ENCODE results near the gene TRHDE. TPM values are rescaled to one million over a fixed set of nuclear protein-coding genes. Genes with fewer than 3 reads are reported as not detected.
"Not testable (repeated sequence)": the region's sequence is repeated elsewhere in the genome, so short reads cannot be mapped to it uniquely, and the experiment has no call there.

The TRHDE gene
- total RNA-seq, 1 donor from 2014 or later, result not detected

GRCh38 chr12:72509891-72510290 lies 237.7 kb downstream of the TRHDE start:
- intact Hi-C loops (cut with micrococcal nuclease), result no loop called here

GRCh38 chr12:72510772-72511171 lies 238.6 kb downstream of the TRHDE start:
- intact Hi-C loops (cut with micrococcal nuclease), result no loop called here

- intact Hi-C loops (cut with micrococcal nuclease), result no loop called here
Measured at GRCh38 chr12:72511498-72511897, 239.3 kb downstream of the TRHDE start.

- intact Hi-C loops (cut with micrococcal nuclease), result no loop called here
Measured at GRCh38 chr12:72511906-72512305, 239.7 kb downstream of the TRHDE start.

GRCh38 chr12:72520044-72520678 lies 248.0 kb downstream of the TRHDE start:
- intact Hi-C loops (cut with micrococcal nuclease), result not testable (repeated sequence)

- intact Hi-C loops (cut with micrococcal nuclease), result no loop called here
Measured at GRCh38 chr12:72521326-72521725, 249.2 kb downstream of the TRHDE start.

GRCh38 chr12:72522411-72522810 lies 250.2 kb downstream of the TRHDE start:
- intact Hi-C loops (cut with micrococcal nuclease), result no loop called here

- intact Hi-C loops (cut with micrococcal nuclease), result no loop called here
Measured at GRCh38 chr12:72523754-72524153, 251.6 kb downstream of the TRHDE start.

- intact Hi-C loops (cut with micrococcal nuclease), result no loop called here
Measured at GRCh38 chr12:72535212-72535990, 263.2 kb downstream of the TRHDE start.

GRCh38 chr12:72540811-72541210 lies 268.6 kb downstream of the TRHDE start:
- intact Hi-C loops (cut with micrococcal nuclease), result no loop called here

GRCh38 chr12:72543777-72544467 lies 271.8 kb downstream of the TRHDE start:
- intact Hi-C loops (cut with micrococcal nuclease), result no loop called here

- intact Hi-C loops (cut with micrococcal nuclease), result no loop called here
Measured at GRCh38 chr12:72546106-72546505, 273.9 kb downstream of the TRHDE start.

- intact Hi-C loops (cut with micrococcal nuclease), result no loop called here
Measured at GRCh38 chr12:72547573-72547972, 275.4 kb downstream of the TRHDE start.

GRCh38 chr12:72549184-72549583 lies 277.0 kb downstream of the TRHDE start:
- intact Hi-C loops (cut with micrococcal nuclease), result no loop called here

GRCh38 chr12:72560003-72560769 lies 288.0 kb downstream of the TRHDE start:
- intact Hi-C loops (cut with micrococcal nuclease), result no loop called here

GRCh38 chr12:72570601-72571000 lies 298.4 kb downstream of the TRHDE start:
- intact Hi-C loops (cut with micrococcal nuclease), result no loop called here

GRCh38 chr12:72574138-72574537 lies 302.0 kb downstream of the TRHDE start:
- intact Hi-C loops (cut with micrococcal nuclease), result no loop called here

GRCh38 chr12:72578327-72578726 lies 306.2 kb downstream of the TRHDE start:
- intact Hi-C loops (cut with micrococcal nuclease), result no loop called here

GRCh38 chr12:72586456-72586855 lies 314.3 kb downstream of the TRHDE start:
- intact Hi-C loops (cut with micrococcal nuclease), result no loop called here

- intact Hi-C loops (cut with micrococcal nuclease), result no loop called here
Measured at GRCh38 chr12:72602581-72602980, 330.4 kb downstream of the TRHDE start.

- intact Hi-C loops (cut with micrococcal nuclease), result no loop called here
Measured at GRCh38 chr12:72605975-72606374, 333.8 kb downstream of the TRHDE start.

GRCh38 chr12:72610342-72610741 lies 338.2 kb downstream of the TRHDE start:
- intact Hi-C loops (cut with micrococcal nuclease), result no loop called here
